ENCODE measurements around the gene TMEM134. TPM values are rescaled to one million over a fixed set of nuclear protein-coding genes. Genes with fewer than 3 reads are reported as not detected.

TMEM134 gene
- total RNA-seq, 2 donors from 2014 or later, result 30.0 to 83.0 TPM

- no peak for ATAC-seq (replicated peaks)
- H3K36me3 Mint-ChIP-seq (ENCODE audit: low read depth), result peaks cover 16% of the 10 kb centered on the region
- H3K27me3 Mint-ChIP-seq, result no peaks in the 10 kb centered on the region
- peak overlapping the region; percentile 78 for H3K4me3 Mint-ChIP-seq
- H3K4me1 Mint-ChIP-seq, result peaks cover 21% of the 10 kb centered on the region
- H3K9me3 Mint-ChIP-seq, result no peaks in the 10 kb centered on the region
- peak overlapping the region; percentile 81 for H3K27ac Mint-ChIP-seq
Measured at GRCh38 chr11:67465189-67465510, 3.9 kb downstream of the TMEM134 start.

- peaks cover 21% of the 10 kb centered on the region for H3K4me1 Mint-ChIP-seq
- H3K4me3 Mint-ChIP-seq, result peak overlapping the region; percentile 78
- no peaks in the 10 kb centered on the region for H3K9me3 Mint-ChIP-seq
- peak; percentile 81 for ATAC-seq (replicated peaks)
- H3K27me3 Mint-ChIP-seq, result no peaks in the 10 kb centered on the region
- peaks cover 16% of the 10 kb centered on the region for H3K36me3 Mint-ChIP-seq (ENCODE audit: low read depth)
- H3K27ac Mint-ChIP-seq, result peak overlapping the region; percentile 81
Measured at GRCh38 chr11:67464411-67465188, 4.5 kb downstream of the TMEM134 start.

GRCh38 chr11:67463680-67464410 is 5.2 kb downstream of the TMEM134 start:
- ATAC-seq (replicated peaks), result no peak
- H3K4me3 Mint-ChIP-seq, result peak overlapping the region; percentile 78
- H3K36me3 Mint-ChIP-seq (ENCODE audit: low read depth), result peaks cover 16% of the 10 kb centered on the region
- peaks cover 21% of the 10 kb centered on the region for H3K4me1 Mint-ChIP-seq
- H3K27me3 Mint-ChIP-seq, result no peaks in the 10 kb centered on the region
- peak overlapping the region; percentile 81 for H3K27ac Mint-ChIP-seq
- H3K9me3 Mint-ChIP-seq, result no peaks in the 10 kb centered on the region

- Mint-ChIP-seq H3K36me3 (ENCODE audit: low read depth) (peaks cover 16% of the 10 kb centered on the region), H3K4me1 (peaks cover 18% of the 10 kb centered on the region), H3K4me3 (no peak overlapping the region), H3K27me3 (no peaks in the 10 kb centered on the region), H3K27ac (no peak overlapping the region), H3K9me3 (no peaks in the 10 kb centered on the region)
- no peak for ATAC-seq (replicated peaks)
Measured at GRCh38 chr11:67463186-67463585, 5.9 kb downstream of the TMEM134 start.

GRCh38 chr11:67458266-67458665 is 10.8 kb downstream of the TMEM134 start:
- no peak for ATAC-seq (replicated peaks)
- Mint-ChIP-seq H3K27ac (no peak overlapping the region), H3K9me3 (no peaks in the 10 kb centered on the region), H3K27me3 (no peaks in the 10 kb centered on the region), H3K4me3 (no peak overlapping the region), H3K36me3 (ENCODE audit: low read depth) (no peaks in the 10 kb centered on the region), H3K4me1 (no peaks in the 10 kb centered on the region)

- Mint-ChIP-seq H3K36me3 (ENCODE audit: low read depth) (no peaks in the 10 kb centered on the region), H3K27ac (no peak overlapping the region)
- no peak for ATAC-seq (replicated peaks)
Measured at GRCh38 chr11:67457453-67457852, 11.6 kb downstream of the TMEM134 start.

GRCh38 chr11:67456068-67456705 is 12.9 kb downstream of the TMEM134 start:
- no peaks in the 10 kb centered on the region for H3K4me1 Mint-ChIP-seq

More at GRCh38 chr11:67457453-67457852, 11.6 kb downstream of the TMEM134 start:
- no peak overlapping the region for H3K4me3 Mint-ChIP-seq
- H3K9me3 Mint-ChIP-seq, result no peaks in the 10 kb centered on the region
- H3K27me3 Mint-ChIP-seq, result no peaks in the 10 kb centered on the region
- H3K4me1 Mint-ChIP-seq, result no peaks in the 10 kb centered on the region

GRCh38 chr11:67455054-67455453 is 14.0 kb downstream of the TMEM134 start, which contains the start of gene CABP4:
TSS of gene CABP4 (plus strand) at chr11:67455354. CDS start at chr11:67455424, 70 bp downstream.
- H3K27me3 Mint-ChIP-seq, result no peaks in the 10 kb centered on the region
- H3K36me3 Mint-ChIP-seq (ENCODE audit: low read depth), result no peaks in the 10 kb centered on the region
- no peaks in the 10 kb centered on the region for H3K4me1 Mint-ChIP-seq
- H3K4me3 Mint-ChIP-seq, result no peak within 1 kb of the TSS
- ATAC-seq (replicated peaks), result no peak
- no peak within 1 kb of the TSS for H3K27ac Mint-ChIP-seq
- no peaks in the 10 kb centered on the region for H3K9me3 Mint-ChIP-seq

More at GRCh38 chr11:67456068-67456705, 12.9 kb downstream of the TMEM134 start:
- Mint-ChIP-seq H3K27me3 (no peaks in the 10 kb centered on the region), H3K9me3 (no peaks in the 10 kb centered on the region), H3K36me3 (ENCODE audit: low read depth) (no peaks in the 10 kb centered on the region), H3K27ac (no peak overlapping the region), H3K4me3 (no peak overlapping the region)
- no peak for ATAC-seq (replicated peaks)

- Mint-ChIP-seq H3K9me3 (no peaks in the 10 kb centered on the region), H3K4me3 (no peak overlapping the region), H3K4me1 (peaks cover 3% of the 10 kb centered on the region), H3K27ac (no peak overlapping the region), H3K36me3 (ENCODE audit: low read depth) (no peaks in the 10 kb centered on the region), H3K27me3 (no peaks in the 10 kb centered on the region)
- no peak for ATAC-seq (replicated peaks)
Measured at GRCh38 chr11:67453816-67454732, 15.0 kb downstream of the TMEM134 start.

- peaks cover 3% of the 10 kb centered on the region for H3K4me1 Mint-ChIP-seq
- no peaks in the 10 kb centered on the region for H3K9me3 Mint-ChIP-seq
- no peak for ATAC-seq (replicated peaks)
- no peaks in the 10 kb centered on the region for H3K36me3 Mint-ChIP-seq (ENCODE audit: low read depth)
- H3K4me3 Mint-ChIP-seq, result no peak within 1 kb of the TSS
- H3K27me3 Mint-ChIP-seq, result no peaks in the 10 kb centered on the region
- no peak within 1 kb of the TSS for H3K27ac Mint-ChIP-seq
Measured at GRCh38 chr11:67452141-67452952, 16.7 kb downstream of the TMEM134 start, which contains the start of gene GPR152. TSS of gene GPR152 (minus strand) at chr11:67452729. CDS start at chr11:67452724, 5 bp downstream.

GRCh38 chr11:67451658-67451976 is 17.4 kb downstream of the TMEM134 start:
- no peak overlapping the region for H3K4me3 Mint-ChIP-seq
- H3K27ac Mint-ChIP-seq, result no peak overlapping the region
- ATAC-seq (replicated peaks), result no peak
- H3K4me1 Mint-ChIP-seq, result peaks cover 3% of the 10 kb centered on the region
- H3K9me3 Mint-ChIP-seq, result no peaks in the 10 kb centered on the region
- H3K36me3 Mint-ChIP-seq (ENCODE audit: low read depth), result no peaks in the 10 kb centered on the region
- no peaks in the 10 kb centered on the region for H3K27me3 Mint-ChIP-seq

GRCh38 chr11:67450796-67451657 is 18.0 kb downstream of the TMEM134 start:
- Mint-ChIP-seq H3K9me3 (no peaks in the 10 kb centered on the region), H3K4me3 (no peak overlapping the region), H3K27ac (no peak overlapping the region), H3K4me1 (peaks cover 7% of the 10 kb centered on the region), H3K27me3 (no peaks in the 10 kb centered on the region), H3K36me3 (ENCODE audit: low read depth) (no peaks in the 10 kb centered on the region)
- ATAC-seq (replicated peaks), result no peak

Measured in activated T-helper 17 cell treated with anti-CD3 and anti-CD28 coated beads, Interleukin-2, amount 50 U/mL, for 72 hours (primary cell).